Heart left ventricle (tissue), 16 donors: Measurements from ENCODE around the gene MICU1. TPM values are rescaled to one million over a fixed set of nuclear protein-coding genes. Genes with fewer than 3 reads are reported as not detected.
"Not testable (repeated sequence)": the region's sequence is repeated elsewhere in the genome, so short reads cannot be mapped to it uniquely, and the experiment has no call there.

ENCODE experiments used
- ATAC-seq, 4 donors: fragments of 200-7000 bp; cut with Tn5 transposase; one replicate each; pipeline ENCODE4 v1.9.1; 2020 to 2022; ENCODE audit warnings: moderate library complexity in 4 of 4, mild to moderate bottlenecking in 3 of 4, moderate number of reproducible peaks in 1 of 4
- DNase-seq, 5 donors: peaks; one replicate each; pipeline ENCODE4 v3.0.0-alpha.2; 2020
- H3K27ac ChIP-seq, 12 donors: fragments of 200-600 bp; sonication (generic) in 4 of 12; one replicate each; pipeline versions ENCODE4 v1.5.0 to v1.8.0; 2016 to 2022; ENCODE audit warnings: mild to moderate bottlenecking in 2 of 12
- H3K27me3 ChIP-seq, 9 donors: fragments of 200-600 bp; sonication (generic) in 2 of 9; one replicate each; pipeline versions ENCODE4 v1.5.1 to v1.8.0; 2016 to 2022; ENCODE audit warnings: mild to moderate bottlenecking in 3 of 9
- H3K36me3 ChIP-seq, 9 donors: fragments of 200-600 bp; sonication (generic) in 2 of 9; one replicate each; pipeline versions ENCODE4 v1.5.0 to v1.8.0; 2018 to 2022; ENCODE audit warnings: mild to moderate bottlenecking in 2 of 9
- H3K4me1 ChIP-seq, 12 donors: fragments of 200-600 bp; sonication (generic) in 4 of 12; one replicate each; pipeline versions ENCODE4 v1.5.0 to v1.8.0; 2016 to 2022; ENCODE audit warnings: mild to moderate bottlenecking in 3 of 12
- H3K4me3 ChIP-seq, 12 donors: fragments of 200-600 bp; sonication (generic) in 4 of 12; one replicate each; pipeline versions ENCODE4 v1.5.0 to v1.8.0; 2017 to 2022; ENCODE audit warnings: mild to moderate bottlenecking in 9 of 12, moderate library complexity in 4 of 12
- H3K9me3 ChIP-seq, 12 donors: fragments of 200-600 bp; sonication (generic) in 4 of 12; one replicate each; pipeline versions ENCODE4 v1.5.0 to v1.8.0; 2016 to 2022; ENCODE audit warnings: mild to moderate bottlenecking in 1 of 12
- POLR2A ChIP-seq, 2 donors: fragments of 450-650 bp; IDR thresholded peaks; one replicate each; pipeline ENCODE4 v1.6.1; 2017; ENCODE audit warnings: antibody characterized with exemption in 2 of 2, mild to moderate bottlenecking in 2 of 2, moderate library complexity in 2 of 2
- WGBS, 4 donors: extraction: QIAGEN DNeasy Blood & Tissue Kit in 2 of 4; methylation state at CpG; one replicate each; pipeline versions ENCODE4 v1.1.5 to v1.1.7; 2013 to 2018; 5-methylcytosine and 5-hydroxymethylcytosine counted together
- intact Hi-C, 10 donors: fragments of 100-400 bp; cut with DNase I; formaldehyde crosslinking; loops; one replicate each; pipeline versions ENCODE4 v1.11.1 to v1.14.2; 2022
- polyA plus RNA-seq, 2 donors: library from polyadenylated mRNA; stranded (reverse); fragments of 200-250 nt; gene quantifications; one replicate each; pipeline ENCODE4 v1.2.3, GENCODE V29; 2013
- total RNA-seq, 9 donors: library from RNA; depleted of rRNA in 2 of 9; stranded (reverse); fragments of >200 nt in 2 of 9; fragmentation: NEBNext Ultra II Directional in 3 of 9; extraction: Animal tissue kit (Norgen Biotek cat#: 25700) in 3 of 9; gene quantifications; one replicate each; pipeline versions ENCODE4 v1.1.0 to v1.2.4, GENCODE V29; 2016 to 2023
- TF ChIP-seq, protein P1 (sequence below), 12 donors: fragments of 200-600 bp; sonication (generic) in 4 of 12; IDR thresholded peaks; one replicate each; pipeline versions ENCODE4 v1.5.0 to v1.8.0; 2018 to 2022; ENCODE audit warnings: antibody characterized with exemption in 12 of 12, mild to moderate bottlenecking in 5 of 12
- donor health status: ischemic (EF 13 %, LVEDD 7.1; RV severe dilation, severe dysfunction).
- donor health status: healthy with polysubstance abuse.
- donor health status: DM: no; HTN: yes; CAD: no.
- donor health status: DM: no; HTN: no; CAD: no.
- donor health status: ischemic (EF 25% LVEDD 6.9; RV normal size, moderate dysfunction).
- donor health status: ischemic (EF 25% LVEDD 5.7; RV mildly dilated, moderate dysfunction).
- donor health status: healthy.
- donor health status: DM: yes; HTN: yes; CAD: no.
- donor health status: ischemic (EF 35%, LVEDD 5.7; RV mildly dilated, moderate dysfunction).
- donor health status: nonischemic (EF 11% LVEDD 7.7; RV severe dilation, severe dysfunction).
- donor health status: DM: yes; HTN: yes; CAD: no.
- donor health status: PGD.
- donor health status: ischemic (EF 29% LVEDD 5.4; RV normal size, mild dysfunction).
- donor health status: nonischemic (EF 23%, LVEDD 6.1; RV moderate dilation, normal function).

The MICU1 gene
- total and polyA plus RNA-seq, 11 donors, result 33.3 to 54.2 (median 43.1) TPM

- 90 to 100% (median 96%) methylated on average over 1 of the region's 1 CpG for WGBS, 4 donors
- no peak overlapping the region for H3K27ac ChIP-seq
- no peak for DNase-seq
- peaks cover 0 to 8% (median 3%) of the 10 kb centered on the region in 12 donors for H3K9me3 ChIP-seq
- intact Hi-C loops, result no loop called here
- ATAC-seq, result no peak
- H3K4me1 ChIP-seq, result no peaks in the 10 kb centered on the region
- H3K36me3 ChIP-seq, result peaks cover 0 to 25% (median 10%) of the 10 kb centered on the region in 9 donors
- TF ChIP-seq, protein P1, sequence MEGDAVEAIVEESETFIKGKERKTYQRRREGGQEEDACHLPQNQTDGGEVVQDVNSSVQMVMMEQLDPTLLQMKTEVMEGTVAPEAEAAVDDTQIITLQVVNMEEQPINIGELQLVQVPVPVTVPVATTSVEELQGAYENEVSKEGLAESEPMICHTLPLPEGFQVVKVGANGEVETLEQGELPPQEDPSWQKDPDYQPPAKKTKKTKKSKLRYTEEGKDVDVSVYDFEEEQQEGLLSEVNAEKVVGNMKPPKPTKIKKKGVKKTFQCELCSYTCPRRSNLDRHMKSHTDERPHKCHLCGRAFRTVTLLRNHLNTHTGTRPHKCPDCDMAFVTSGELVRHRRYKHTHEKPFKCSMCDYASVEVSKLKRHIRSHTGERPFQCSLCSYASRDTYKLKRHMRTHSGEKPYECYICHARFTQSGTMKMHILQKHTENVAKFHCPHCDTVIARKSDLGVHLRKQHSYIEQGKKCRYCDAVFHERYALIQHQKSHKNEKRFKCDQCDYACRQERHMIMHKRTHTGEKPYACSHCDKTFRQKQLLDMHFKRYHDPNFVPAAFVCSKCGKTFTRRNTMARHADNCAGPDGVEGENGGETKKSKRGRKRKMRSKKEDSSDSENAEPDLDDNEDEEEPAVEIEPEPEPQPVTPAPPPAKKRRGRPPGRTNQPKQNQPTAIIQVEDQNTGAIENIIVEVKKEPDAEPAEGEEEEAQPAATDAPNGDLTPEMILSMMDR (IDR thresholded peaks at IDR 0.05), result no peak
- no peak for TF ChIP-seq POLR2A (IDR thresholded peaks at IDR 0.05)
- H3K27me3 ChIP-seq, result no peaks in the 10 kb centered on the region
- no peak overlapping the region for H3K4me3 ChIP-seq
Observed at GRCh38 chr10:72409167-72409566, 216.7 kb downstream of the MICU1 start.

DNA sequence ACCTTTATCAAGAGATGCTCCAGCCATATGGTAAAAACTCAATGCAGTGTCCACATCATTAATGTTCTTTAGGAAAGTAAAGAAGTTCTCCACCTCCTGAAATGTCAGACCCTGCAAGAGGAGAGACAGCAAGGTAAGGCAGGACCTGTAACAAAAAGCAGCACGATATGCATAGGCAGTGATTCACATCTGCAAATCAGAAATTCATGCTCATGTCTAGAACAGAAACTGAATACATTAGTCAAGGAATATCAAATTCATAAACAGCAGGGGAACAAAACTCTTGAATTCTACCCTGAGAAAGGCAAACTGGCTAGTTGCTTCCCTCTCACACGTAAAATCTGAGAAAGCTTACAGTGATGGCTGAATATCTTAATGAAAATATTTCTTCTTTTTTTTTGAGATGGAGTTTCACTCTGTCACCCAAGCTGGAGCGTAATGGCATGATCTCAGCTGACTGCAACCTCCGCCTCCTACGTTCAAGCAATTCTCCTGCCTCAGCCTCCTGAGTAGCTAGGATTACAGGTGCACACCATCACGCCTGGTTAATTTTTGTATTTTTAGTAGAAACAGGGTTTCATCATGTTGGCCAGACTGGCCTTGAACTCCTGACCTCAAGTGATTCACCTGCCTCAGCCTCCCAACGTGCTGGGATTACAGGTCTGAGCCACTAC lies 217.8 kb downstream of the MICU1 start:
- Histone ChIP-seq H3K27me3 (no peaks in the 10 kb centered on the region), H3K9me3 (no peaks in the 10 kb centered on the region), H3K27ac (no peak overlapping the region), H3K4me3 (no peak overlapping the region), H3K4me1 (no peaks in the 10 kb centered on the region), H3K36me3 (peaks cover 0 to 28% (median 10%) of the 10 kb centered on the region in 9 donors)
- intact Hi-C loops, result no loop called here
- no peak for ATAC-seq
- TF ChIP-seq, protein P1 (IDR thresholded peaks at IDR 0.05), result no peak
- no peak for TF ChIP-seq POLR2A (IDR thresholded peaks at IDR 0.05)
- WGBS, 4 donors, result 91 to 97% (median 94%) methylated on average over 7 of the region's 7 CpGs
- no peak for DNase-seq

- intact Hi-C loops, result no loop called here
- Histone ChIP-seq H3K27me3 (no peaks in the 10 kb centered on the region), H3K27ac (no peak overlapping the region), H3K36me3 (peaks cover 0 to 34% (median 10%) of the 10 kb centered on the region in 9 donors), H3K4me1 (no peaks in the 10 kb centered on the region), H3K4me3 (no peak overlapping the region), H3K9me3 (no peaks in the 10 kb centered on the region)
- no peak for DNase-seq
- no peak for TF ChIP-seq POLR2A (IDR thresholded peaks at IDR 0.05)
- TF ChIP-seq, protein P1 (IDR thresholded peaks at IDR 0.05), result no peak
- WGBS, 4 donors, result 83 to 96% (median 90%) methylated on average over 3 of the region's 3 CpGs
- ATAC-seq, result no peak
Observed at GRCh38 chr10:72407471-72407870, 218.4 kb downstream of the MICU1 start.

DNA sequence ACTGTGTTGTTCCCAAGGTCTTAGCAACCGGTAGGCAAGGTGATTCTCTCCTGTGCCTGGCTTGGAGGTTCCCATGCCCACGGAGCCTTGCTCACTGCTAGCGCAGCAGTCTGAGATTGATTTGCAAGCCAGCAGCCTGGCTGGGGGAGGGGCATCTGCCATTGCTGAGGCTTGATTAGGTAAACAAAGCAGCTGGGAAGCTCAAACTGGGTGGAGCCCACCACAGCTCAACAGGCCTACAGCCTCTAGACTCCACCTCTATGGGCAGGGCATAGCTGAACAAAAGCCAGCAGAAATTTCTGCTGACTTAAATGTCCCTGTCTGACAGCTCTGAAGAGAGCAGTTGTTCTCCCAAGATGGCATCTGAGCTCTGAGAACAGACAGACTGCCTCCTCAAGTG lies 230.3 kb downstream of the MICU1 start:
- intact Hi-C loops, H3K27me3 ChIP-seq, ATAC-seq, H3K4me3 ChIP-seq, H3K36me3 ChIP-seq, H3K27ac ChIP-seq, DNase-seq, H3K4me1 ChIP-seq, H3K9me3 ChIP-seq: not testable (repeated sequence)
- 95 to 100% (median 97%) methylated on average over 3 of the region's 3 CpGs for WGBS, 4 donors

DNA sequence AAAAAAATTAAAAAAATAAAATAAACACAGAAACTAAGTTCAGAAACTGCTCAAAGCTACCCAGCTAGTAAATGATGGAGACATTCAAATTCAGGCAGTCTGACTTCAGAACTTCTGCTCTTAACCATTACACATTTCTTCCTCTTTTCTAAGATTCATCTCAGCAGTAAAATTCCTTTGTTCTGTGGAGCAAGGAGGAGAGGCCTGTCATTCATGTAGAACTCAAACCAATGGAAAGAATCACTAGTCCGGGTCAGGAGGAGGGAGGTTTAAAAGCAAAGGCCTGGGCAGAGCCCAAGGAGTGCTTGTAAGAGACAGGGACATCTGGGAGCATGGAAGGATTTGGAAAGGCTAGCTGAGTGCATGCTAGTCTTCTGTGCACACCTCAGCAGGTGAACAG lies 233.3 kb downstream of the MICU1 start:
- intact Hi-C loops, result no loop called here
- WGBS, 4 donors, result 89 to 96% (median 93%) methylated on average over 1 of the region's 1 CpG
- Histone ChIP-seq H3K27me3 (no peaks in the 10 kb centered on the region), H3K27ac (no peak overlapping the region), H3K4me1 (no peaks in the 10 kb centered on the region), H3K4me3 (no peak overlapping the region), H3K36me3 (peaks cover 0 to 10% (median 0%) of the 10 kb centered on the region in 9 donors), H3K9me3 (no peaks in the 10 kb centered on the region)
- no peak for TF ChIP-seq POLR2A (IDR thresholded peaks at IDR 0.05)
- TF ChIP-seq, protein P1 (IDR thresholded peaks at IDR 0.05), result no peak
- DNase-seq (no peak), ATAC-seq (no peak)
